HG02973 (cell line): Measurements from ENCODE around the gene UST.
"Not testable (repeated sequence)": the region's sequence is repeated elsewhere in the genome, so short reads cannot be mapped to it uniquely, and the experiment has no call there.

Source experiments
- ATAC-seq: cut with Tn5 transposase; IDR thresholded peaks from one replicate; pipeline ENCODE4 v1.9.1; 2021; ENCODE audit warnings: moderate library complexity; ENCODE audit not compliant: unreplicated experiment

UST gene

GRCh38 chr6:148967541-148967956 is 220.7 kb downstream of the UST start:
- ATAC-seq: no peak

- ATAC-seq: no peak
Measured at GRCh38 chr6:148968771-148969602, 222.2 kb downstream of the UST start.

GRCh38 chr6:148969603-148970061 is 222.8 kb downstream of the UST start:
- no peak for ATAC-seq

- ATAC-seq: no peak
Measured at GRCh38 chr6:148971031-148971927, 224.4 kb downstream of the UST start.

- peak; percentile 76 for ATAC-seq
Measured at GRCh38 chr6:148972481-148972880, 225.7 kb downstream of the UST start.

GRCh38 chr6:148973538-148974208 is 226.8 kb downstream of the UST start:
- no peak for ATAC-seq

- ATAC-seq: no peak
Measured at GRCh38 chr6:148974351-148974750, 227.5 kb downstream of the UST start.

- ATAC-seq: not testable (repeated sequence)
Measured at GRCh38 chr6:148978298-148978697, 231.5 kb downstream of the UST start.

GRCh38 chr6:148979014-148979901 is 232.4 kb downstream of the UST start:
- no peak for ATAC-seq

- ATAC-seq: no peak
Measured at GRCh38 chr6:148980234-148980633, 233.4 kb downstream of the UST start.

GRCh38 chr6:148981515-148981914 is 234.7 kb downstream of the UST start:
- no peak for ATAC-seq

- no peak for ATAC-seq
Measured at GRCh38 chr6:148983101-148983761, 236.4 kb downstream of the UST start.

GRCh38 chr6:148983966-148984365 is 237.1 kb downstream of the UST start:
- no peak for ATAC-seq

GRCh38 chr6:148984531-148985056 is 237.8 kb downstream of the UST start:
- no peak for ATAC-seq

- no peak for ATAC-seq
Measured at GRCh38 chr6:148985499-148985898, 238.7 kb downstream of the UST start.

GRCh38 chr6:148986608-148987007 is 239.8 kb downstream of the UST start:
- no peak for ATAC-seq

- ATAC-seq: no peak
Measured at GRCh38 chr6:148987982-148988381, 241.2 kb downstream of the UST start.

- ATAC-seq: no peak
Measured at GRCh38 chr6:148989585-148989984, 242.8 kb downstream of the UST start.

GRCh38 chr6:148990403-148990802 is 243.6 kb downstream of the UST start:
- ATAC-seq: no peak
